ENCODE measurements around the gene ECE1. TPM values are rescaled to one million over a fixed set of nuclear protein-coding genes. Genes with fewer than 3 reads are reported as not detected.
"Not testable (repeated sequence)": the region's sequence is repeated elsewhere in the genome, so short reads cannot be mapped to it uniquely, and the experiment has no call there.

ECE1 gene
- total RNA-seq, 2 experiments from 2014 or later, result 80.9 to 82.3 TPM

GRCh38 chr1:21189906-21190500, 100.3 kb downstream of the ECE1 start:
- ChIA-PET POLR2A (no interaction called here), CTCF (interaction anchor here (0.9 kb wide), 1 partner anchor 14 kb away, joined by 3 read pairs; no protein-coding TSS in a partner anchor)

- POLR2A ChIA-PET, result no interaction called here
Measured at GRCh38 chr1:21189421-21189820, 100.8 kb downstream of the ECE1 start.

GRCh38 chr1:21188235-21188634, 102.0 kb downstream of the ECE1 start:
- POLR2A ChIA-PET, result no interaction called here

More at GRCh38 chr1:21189421-21189820, 100.8 kb downstream of the ECE1 start:
- CTCF ChIA-PET, result interaction anchor here (1.5 kb wide), 1 partner anchor 493 kb away, joined by 3 read pairs; no protein-coding TSS in a partner anchor

GRCh38 chr1:21185221-21185731, 105.0 kb downstream of the ECE1 start:
- ChIA-PET CTCF (interaction anchor here (0.7 to 2.4 kb wide), 5 partner anchors 9 to 488 kb away, joined by 3 to 8 read pairs (median 5); no protein-coding TSS in a partner anchor), POLR2A (interaction anchor here (0.6 kb wide), 1 partner anchor 28 kb away, joined by 4 read pairs; no protein-coding TSS in a partner anchor)

More at GRCh38 chr1:21188235-21188634, 102.0 kb downstream of the ECE1 start:
- CTCF ChIA-PET, result interaction anchor here (1.5 kb wide), 1 partner anchor 491 kb away, joined by 3 read pairs; no protein-coding TSS in a partner anchor

GRCh38 chr1:21184276-21184675, 106.0 kb downstream of the ECE1 start:
- ChIA-PET POLR2A (no interaction called here), CTCF (interaction anchor here (0.7 to 2.4 kb wide), 6 partner anchors 10 to 487 kb away, joined by 3 to 8 read pairs (median 4); no protein-coding TSS in a partner anchor)

GRCh38 chr1:21182181-21182731, 108.0 kb downstream of the ECE1 start:
- POLR2A ChIA-PET, result no interaction called here
- CTCF ChIA-PET, result interaction anchor here (1.0 kb wide), 1 partner anchor 188 kb away, joined by 3 read pairs; no protein-coding TSS in a partner anchor

- CTCF ChIA-PET, result interaction anchor here (1.5 kb wide), 1 partner anchor 17 kb away, joined by 4 read pairs; no protein-coding TSS in a partner anchor
- POLR2A ChIA-PET, result not testable (repeated sequence)
Measured at GRCh38 chr1:21178271-21178670, 112.0 kb downstream of the ECE1 start.

GRCh38 chr1:21176586-21177555, 113.4 kb downstream of the ECE1 start, which contains the start of gene EIF4G3:
Gene EIF4G3, minus strand, starts transcription at chr1:21176897. Its CDS starts 174,155 bp downstream, at chr1:21002742.
- POLR2A ChIA-PET, result no interaction called here
- CTCF ChIA-PET, result no interaction called here

- ChIA-PET POLR2A (interaction anchor here (0.6 to 1.0 kb wide), 2 partner anchors 390 to 1493 kb away, joined by 3 read pairs; no protein-coding TSS in a partner anchor), CTCF (interaction anchor here (1.1 kb wide), 1 partner anchor 15 kb away, joined by 3 read pairs; no protein-coding TSS in a partner anchor)
Measured at GRCh38 chr1:21175670-21176581, 114.3 kb downstream of the ECE1 start.

- POLR2A ChIA-PET, result interaction anchor here (0.6 to 1.0 kb wide), 2 partner anchors 389 to 1492 kb away, joined by 3 read pairs; no protein-coding TSS in a partner anchor
Measured at GRCh38 chr1:21175324-21175669, 115.0 kb downstream of the ECE1 start.

GRCh38 chr1:21174654-21175323, 115.5 kb downstream of the ECE1 start:
- POLR2A ChIA-PET, result no interaction called here
- CTCF ChIA-PET, result interaction anchor here (0.6 to 1.2 kb wide), 2 partner anchors 18 to 155 kb away, joined by 3 to 4 read pairs; no protein-coding TSS in a partner anchor

More at GRCh38 chr1:21175324-21175669, 115.0 kb downstream of the ECE1 start:
- CTCF ChIA-PET, result interaction anchor here (1.1 kb wide), 1 partner anchor 15 kb away, joined by 3 read pairs; no protein-coding TSS in a partner anchor

GRCh38 chr1:21174230-21174629, 116.0 kb downstream of the ECE1 start:
- ChIA-PET POLR2A (no interaction called here), CTCF (interaction anchor here (0.6 to 1.2 kb wide), 2 partner anchors 17 to 155 kb away, joined by 3 to 4 read pairs; no protein-coding TSS in a partner anchor)

- POLR2A ChIA-PET, result not testable (repeated sequence)
- CTCF ChIA-PET, result interaction anchor here (1.2 kb wide), 1 partner anchor 16 kb away, joined by 3 read pairs; no protein-coding TSS in a partner anchor
Measured at GRCh38 chr1:21173096-21173495, 117.2 kb downstream of the ECE1 start.

GRCh38 chr1:21170837-21171236, 119.4 kb downstream of the ECE1 start:
- POLR2A ChIA-PET, CTCF ChIA-PET: not testable (repeated sequence)

GRCh38 chr1:21168444-21168843, 121.8 kb downstream of the ECE1 start:
- CTCF ChIA-PET, result no interaction called here
- POLR2A ChIA-PET, result no interaction called here
